K562 (cell line): ENCODE data around the gene PIGC. TPM values are rescaled to one million over a fixed set of nuclear protein-coding genes. Genes with fewer than 3 reads are reported as not detected.

Experiments
- ATAC-seq: fragments of 200-7000 bp; cut with Tn5 transposase; 3 replicates; pipeline ENCODE4 v1.9.1; 2020; ENCODE audit warnings: moderate library complexity
- BruUV-seq: library from RNA; stranded (reverse); fragments of 400-500 nt; replicated peaks from 2 replicates; lab custom pipeline; 2021; lab: Mats Ljungman, UMichigan
- CTCF ChIA-PET: fragments of 300-600 bp; formaldehyde crosslinking; extraction: SDS; loops from one replicate; lab custom pipeline; 2021; ENCODE audit warnings: low intra/inter-chr PET ratio; lab: Yijun Ruan, JAX
- POLR2A ChIA-PET: fragments of 300-600, 350-650 bp; sonication (Branson Sonifier 250); formaldehyde crosslinking; extraction: SDS; loops from one replicate; lab custom pipeline; 2021; ENCODE audit warnings: antibody characterized with exemption, inconsistent platforms; lab: Yijun Ruan, JAX
- DNase-seq, 4 experiments: peaks; one replicate each; pipeline versions ENCODE4 v3.0.0 to v3.0.0-alpha.2; 2011 to 2018; ENCODE audit warnings: low spot score in 3 of 4, mixed read lengths in 3 of 4; ENCODE audit errors: extremely low read depth in 1 of 4
- FAIRE-seq: peaks from 2 replicates; lab custom pipeline; 2011; peaks lifted over from hg19 to GRCh38; lab: Jason Lieb, UNC
- H2AFZ ChIP-seq: 2 replicates; pipeline ENCODE4 v1.6.0; 2011; ENCODE audit warnings: low read depth, low read length, control low read depth, inconsistent platforms
- H3K27ac ChIP-seq: fragments of 200-600 bp; 3 replicates; pipeline ENCODE4 v1.8.0; 2011; ENCODE audit warnings: low read depth, mild to moderate bottlenecking, control low read depth, inconsistent platforms, low read length, moderate library complexity, mixed read lengths; ENCODE audit errors: extremely low read depth
- H3K27me3 ChIP-seq, 2 experiments: fragments of 300-600 bp in 1 of 2; 2 replicates in 1 of 2; 3 replicates in 1 of 2; pipeline versions ENCODE4 v1.6.0 to v1.8.0; 2011; ENCODE audit warnings: inconsistent platforms in 2 of 2, low read length in 2 of 2, mild to moderate bottlenecking in 1 of 2, mixed read lengths in 1 of 2, moderate library complexity in 1 of 2; ENCODE audit not compliant: control insufficient read depth in 2 of 2, insufficient read depth in 2 of 2
- H3K36me3 ChIP-seq: fragments of 300-600 bp; 3 replicates; pipeline ENCODE4 v1.8.0; 2011; ENCODE audit warnings: mild to moderate bottlenecking, low read length, inconsistent platforms; ENCODE audit not compliant: control insufficient read depth, insufficient read depth
- H3K4me1 ChIP-seq, 2 experiments: fragments of 200-600 bp in 1 of 2; replicated peaks in 1 of 2; 2 replicates in 1 of 2; 3 replicates in 1 of 2; pipeline versions ENCODE4 v1.5.1 to v1.8.0; 2011; ENCODE audit warnings: inconsistent platforms in 2 of 2, low read length in 2 of 2, mild to moderate bottlenecking in 1 of 2, mixed read lengths in 1 of 2, moderate library complexity in 1 of 2; ENCODE audit not compliant: control insufficient read depth in 2 of 2, insufficient read depth in 2 of 2
- H3K4me2 ChIP-seq: 2 replicates; pipeline ENCODE4 v1.6.1; 2011; ENCODE audit warnings: low read length, control low read depth, inconsistent platforms, mixed read lengths; ENCODE audit not compliant: insufficient read depth
- H3K4me3 ChIP-seq: fragments of 200-600 bp; sonication (generic), shearing (Covaris generic); 2 replicates; pipeline ENCODE4 v1.5.1; 2016; ENCODE audit warnings: control low read depth, inconsistent platforms
- H3K79me2 ChIP-seq: fragments of 200-600 bp; 3 replicates; pipeline ENCODE4 v1.8.0; 2011; ENCODE audit warnings: low read length, inconsistent platforms; ENCODE audit not compliant: control insufficient read depth, insufficient read depth
- H3K9ac ChIP-seq, 2 experiments: 2 replicates each; pipeline versions ENCODE4 v1.6.0 to v1.6.1; 2011; ENCODE audit warnings: low read depth in 2 of 2, low read length in 2 of 2, control low read depth in 1 of 2, inconsistent platforms in 1 of 2, mild to moderate bottlenecking in 1 of 2, mixed read lengths in 1 of 2; ENCODE audit not compliant: insufficient read depth in 1 of 2
- H3K9me1 ChIP-seq: one replicate; pipeline ENCODE4 v1.6.0; 2011; ENCODE audit warnings: inconsistent platforms, mild to moderate bottlenecking, low read length, moderate library complexity; ENCODE audit not compliant: control insufficient read depth, insufficient read depth
- H3K9me3 ChIP-seq: replicated peaks from 2 replicates; pipeline ENCODE4 v1.5.1; 2011; ENCODE audit warnings: low read depth, low read length, inconsistent platforms; ENCODE audit not compliant: control insufficient read depth, insufficient read depth
- H4K20me1 ChIP-seq: replicated peaks from 2 replicates; pipeline ENCODE4 v1.6.1; 2011; ENCODE audit warnings: low read length, inconsistent platforms, mixed read lengths; ENCODE audit not compliant: control insufficient read depth, insufficient read depth
- ATF7 ChIP-seq: fragments of 450-650 bp; IDR thresholded peaks from 2 replicates; pipeline ENCODE4 v1.7.1; 2014; ENCODE audit warnings: mild to moderate bottlenecking, moderate library complexity
- C11orf30 ChIP-seq: fragments of 450-650 bp; IDR thresholded peaks from 2 replicates; pipeline ENCODE4 v1.6.1; 2016; ENCODE audit warnings: low read depth, mild to moderate bottlenecking
- NONO ChIP-seq, 2 experiments: fragments of 200-400 bp in 1 of 2; fragments of 450-650 bp in 1 of 2; formaldehyde crosslinking in 1 of 2; IDR thresholded peaks; 2 replicates each; pipeline ENCODE4 v1.6.1; 2017; ENCODE audit warnings: low read depth in 2 of 2, mild to moderate bottlenecking in 2 of 2, moderate library complexity in 2 of 2, low read length in 1 of 2
- ZNF316 ChIP-seq: fragments of 450-650 bp; IDR thresholded peaks from 2 replicates; pipeline ENCODE4 v1.6.1; 2016
- WGBS: fragments of 100-300 bp; shearing (Covaris generic); methylation state at CpG from one replicate; pipeline ENCODE4 v1.1.6; 2016; ENCODE audit warnings: low coverage, mixed read lengths; ENCODE audit not compliant: insufficient coverage; ENCODE audit errors: missing lambda C conversion rate; 5-methylcytosine and 5-hydroxymethylcytosine counted together
- in situ Hi-C: fragments of 300-500 bp; cut with MboI; formaldehyde crosslinking; loops from 4 replicates; pipeline ENCODE4 v1.15.0; 2018; ENCODE audit warnings: inconsistent platforms, mixed read lengths
- intact Hi-C: fragments of 100-400 bp; cut with micrococcal nuclease; formaldehyde crosslinking; loops from 2 replicates; pipeline ENCODE4 v1.14.2; 2022
- polyA plus RNA-seq, 8 experiments: library from polyadenylated mRNA; depleted of rRNA in 4 of 8; stranded (reverse) in 5 of 8; unstranded in 3 of 8; fragments of >200 nt; fragmentation: Nextera tagmentation in 2 of 8; fragmentation: Illumina TruSeq in 1 of 8; extraction: Ambion mirVana in 2 of 8; extraction: Trizol in 1 of 8; gene quantifications; 2 replicates each; pipeline versions ENCODE4 v1.2.1 to v1.2.3, GENCODE V29; 2011 to 2014; ENCODE audit warnings: inconsistent platforms in 1 of 8, missing spikeins in 1 of 8
- total RNA-seq, 7 experiments: library from RNA; depleted of rRNA in 6 of 7; stranded (reverse); fragments of >200 nt in 6 of 7; fragmentation: Illumina TruSeq in 2 of 7; extraction: Trizol in 2 of 7; gene quantifications; 2 replicates each; pipeline versions ENCODE4 v1.2.1 to v1.2.3, GENCODE V29; 2011 to 2021; ENCODE audit warnings: low replicate concordance in 1 of 7
- TF ChIP-seq, protein P1 (sequence below): fragments of 200-800 bp; sonication (Bioruptor generic); IDR thresholded peaks from 2 replicates; pipeline ENCODE4 v1.6.1; 2017; ENCODE audit warnings: missing genetic modification characterization, missing compliant biosample characterization
- TF ChIP-seq, protein P2 (sequence below): IDR thresholded peaks from 2 replicates; pipeline ENCODE4 v1.6.1; 2011; ENCODE audit warnings: borderline replicate concordance, low read depth, mild to moderate bottlenecking, moderate library complexity, low read length; ENCODE audit not compliant: insufficient read depth, poor library complexity, severe bottlenecking

The PIGC gene
- total and polyA plus RNA-seq, 9 of the 15 experiments (the other 6 are each of a cell fraction or from before 2014, with no cell fraction given), result 30.5 to 97.9 (median 54.7) TPM

DNA sequence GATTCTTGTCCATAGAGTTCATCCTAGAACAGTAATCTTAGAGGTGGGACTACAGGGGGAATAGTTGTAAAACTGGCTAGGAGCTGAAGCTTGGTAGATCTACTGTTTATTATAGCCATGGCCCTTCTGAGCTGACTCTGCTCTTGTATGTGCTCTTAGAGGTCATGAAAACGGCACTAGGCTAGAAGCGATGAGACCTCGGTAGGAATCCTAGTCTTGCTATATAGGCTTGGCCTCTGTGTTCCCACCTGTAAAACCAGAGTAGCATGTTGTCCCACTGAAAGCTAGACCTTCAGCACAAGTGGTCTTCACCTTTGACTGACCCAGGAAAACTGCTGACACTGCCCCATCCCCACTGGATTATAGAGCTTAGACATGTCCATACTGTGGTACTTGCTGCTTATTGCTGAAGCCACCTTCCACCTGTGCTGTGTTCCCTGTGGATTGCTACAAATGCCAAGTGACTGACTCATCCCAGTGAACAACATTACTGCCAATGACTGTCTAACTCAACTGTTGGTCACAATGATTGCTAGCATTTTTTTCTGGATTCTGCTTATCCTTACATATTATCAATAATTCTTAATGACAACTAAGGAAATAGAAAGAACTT lies 23.0 kb upstream of the PIGC start:
- Histone ChIP-seq H3K36me3 (no peaks in the 10 kb centered on the region), H4K20me1 (no peaks in the 10 kb centered on the region), H3K27ac (no peak overlapping the region), H3K9ac (no peak overlapping the region), H3K4me2 (no peak overlapping the region)
- intact Hi-C loops, result no loop called here
- no peak for FAIRE-seq
- no peak for DNase-seq
- no TSS peak for BruUV-seq
- ChIA-PET POLR2A (no interaction called here), CTCF (no interaction called here)
- 35% methylated on average over 3 of the region's 3 CpGs for WGBS
- TF ChIP-seq ATF7 (no peak), NONO (IDR thresholded peaks at IDR 0.05; ENCODE audit: low read depth in 2 of 2, low read length in 1 of 2) (no peak), ZNF316 (peak; percentile 23; the same call in 1 of the 2 replicates), C11orf30 (0 out of 2 replicates have a peak, but pooled peaks have one; percentile 9)
- TF ChIP-seq, protein P1, sequence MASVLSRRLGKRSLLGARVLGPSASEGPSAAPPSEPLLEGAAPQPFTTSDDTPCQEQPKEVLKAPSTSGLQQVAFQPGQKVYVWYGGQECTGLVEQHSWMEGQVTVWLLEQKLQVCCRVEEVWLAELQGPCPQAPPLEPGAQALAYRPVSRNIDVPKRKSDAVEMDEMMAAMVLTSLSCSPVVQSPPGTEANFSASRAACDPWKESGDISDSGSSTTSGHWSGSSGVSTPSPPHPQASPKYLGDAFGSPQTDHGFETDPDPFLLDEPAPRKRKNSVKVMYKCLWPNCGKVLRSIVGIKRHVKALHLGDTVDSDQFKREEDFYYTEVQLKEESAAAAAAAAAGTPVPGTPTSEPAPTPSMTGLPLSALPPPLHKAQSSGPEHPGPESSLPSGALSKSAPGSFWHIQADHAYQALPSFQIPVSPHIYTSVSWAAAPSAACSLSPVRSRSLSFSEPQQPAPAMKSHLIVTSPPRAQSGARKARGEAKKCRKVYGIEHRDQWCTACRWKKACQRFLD, result no peak
- TF ChIP-seq, protein P2, sequence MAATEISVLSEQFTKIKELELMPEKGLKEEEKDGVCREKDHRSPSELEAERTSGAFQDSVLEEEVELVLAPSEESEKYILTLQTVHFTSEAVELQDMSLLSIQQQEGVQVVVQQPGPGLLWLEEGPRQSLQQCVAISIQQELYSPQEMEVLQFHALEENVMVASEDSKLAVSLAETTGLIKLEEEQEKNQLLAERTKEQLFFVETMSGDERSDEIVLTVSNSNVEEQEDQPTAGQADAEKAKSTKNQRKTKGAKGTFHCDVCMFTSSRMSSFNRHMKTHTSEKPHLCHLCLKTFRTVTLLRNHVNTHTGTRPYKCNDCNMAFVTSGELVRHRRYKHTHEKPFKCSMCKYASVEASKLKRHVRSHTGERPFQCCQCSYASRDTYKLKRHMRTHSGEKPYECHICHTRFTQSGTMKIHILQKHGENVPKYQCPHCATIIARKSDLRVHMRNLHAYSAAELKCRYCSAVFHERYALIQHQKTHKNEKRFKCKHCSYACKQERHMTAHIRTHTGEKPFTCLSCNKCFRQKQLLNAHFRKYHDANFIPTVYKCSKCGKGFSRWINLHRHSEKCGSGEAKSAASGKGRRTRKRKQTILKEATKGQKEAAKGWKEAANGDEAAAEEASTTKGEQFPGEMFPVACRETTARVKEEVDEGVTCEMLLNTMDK, result no peak
- TF ChIP-seq, all 486 proteins: peak for 2
- ATAC-seq, result no peak; the same call in 1 of the 3 replicates
- H3K9me1 ChIP-seq, result no peaks in the 10 kb centered on the region
- in situ Hi-C loops, result no loop called here
- H3K4me1 ChIP-seq, result no peaks in the 10 kb centered on the region
- no peaks in the 10 kb centered on the region for H3K9me3 ChIP-seq
- no peak overlapping the region for H3K4me3 ChIP-seq
- peak overlapping the region; percentile 37 for H2AFZ ChIP-seq
- no peaks in the 10 kb centered on the region for H3K79me2 ChIP-seq
- H3K27me3 ChIP-seq, result no peaks in the 10 kb centered on the region; a peak in 1 of 5 replicates
